GM19438 (cell line): ENCODE results near the gene GMPPB.
"Not testable (repeated sequence)": the region's sequence is repeated elsewhere in the genome, so short reads cannot be mapped to it uniquely, and the experiment has no call there.

Source experiments
- ATAC-seq: cut with Tn5 transposase; IDR thresholded peaks from one replicate; pipeline ENCODE4 v1.9.1; 2021; ENCODE audit warnings: low read depth; ENCODE audit not compliant: unreplicated experiment

GMPPB gene

DNA sequence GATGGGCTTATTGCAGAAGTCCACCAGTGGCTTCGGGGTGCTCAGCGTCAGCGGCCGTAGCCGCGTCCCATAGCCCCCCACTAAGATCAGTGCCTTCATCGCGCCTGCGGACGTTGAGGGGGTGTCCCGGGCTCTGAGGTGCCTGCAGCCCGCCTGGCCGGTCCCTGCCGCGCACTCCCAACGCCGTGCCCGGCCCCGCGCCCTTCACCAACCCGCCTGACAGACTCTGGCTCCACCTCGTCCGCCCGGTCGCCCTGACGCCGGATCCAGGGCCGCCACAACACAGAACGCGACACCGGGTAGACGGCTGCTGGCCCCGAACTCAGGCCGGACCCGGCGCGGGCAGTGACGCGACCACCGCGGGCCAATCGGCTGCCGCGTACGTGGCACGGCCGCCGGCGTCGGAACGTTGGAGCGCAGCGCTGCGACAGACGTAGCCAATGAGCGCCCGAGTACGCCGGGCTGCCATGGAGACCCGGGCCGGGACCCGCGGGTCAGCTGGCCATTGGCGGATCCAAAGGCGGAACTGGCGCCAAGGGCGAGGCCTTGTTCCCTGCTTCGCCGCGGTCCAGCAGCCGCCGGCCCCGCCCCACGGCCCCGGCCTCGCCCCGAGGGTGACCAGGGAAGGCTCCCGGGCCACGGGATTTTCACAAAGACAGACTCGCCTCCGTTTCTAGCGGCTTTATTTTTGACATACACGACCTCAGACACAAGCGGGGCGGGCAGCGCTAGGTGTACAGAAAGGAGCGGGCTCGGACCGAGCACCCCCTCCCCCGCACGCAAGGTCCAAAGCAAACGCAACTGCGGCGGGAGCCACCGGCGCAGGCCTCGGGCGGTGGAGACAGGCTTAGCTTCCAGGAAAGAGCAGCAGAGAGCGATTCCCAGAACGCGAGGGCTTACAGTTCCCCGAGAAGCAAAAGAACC is at the start of gene GMPPB:
TSS of gene GMPPB (minus strand) at position 324 of the 924 bp plus-strand sequence. CDS start at position 99, 225 bp downstream.
- peak; percentile 72 for ATAC-seq

DNA sequence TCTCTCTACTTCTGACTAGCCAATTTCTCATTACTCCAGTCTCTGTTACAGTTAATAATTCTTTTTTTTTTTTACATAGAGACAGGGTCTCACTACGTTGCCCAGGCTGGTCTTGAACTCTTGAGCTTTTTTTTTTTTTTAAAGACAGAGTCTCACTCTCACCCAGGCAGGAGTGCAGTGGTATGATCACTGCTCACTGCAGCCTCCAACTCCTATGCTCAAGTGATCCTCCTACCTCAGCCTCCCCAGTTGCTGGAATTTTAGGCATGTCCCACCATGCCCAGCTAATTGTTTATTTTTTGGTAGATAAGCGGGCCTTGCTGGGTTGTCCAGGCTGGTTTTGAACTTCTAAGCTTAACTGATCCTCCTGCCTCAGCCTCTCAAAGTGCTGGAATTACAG is 49.0 kb upstream of the GMPPB start:
- ATAC-seq, result no peak

DNA sequence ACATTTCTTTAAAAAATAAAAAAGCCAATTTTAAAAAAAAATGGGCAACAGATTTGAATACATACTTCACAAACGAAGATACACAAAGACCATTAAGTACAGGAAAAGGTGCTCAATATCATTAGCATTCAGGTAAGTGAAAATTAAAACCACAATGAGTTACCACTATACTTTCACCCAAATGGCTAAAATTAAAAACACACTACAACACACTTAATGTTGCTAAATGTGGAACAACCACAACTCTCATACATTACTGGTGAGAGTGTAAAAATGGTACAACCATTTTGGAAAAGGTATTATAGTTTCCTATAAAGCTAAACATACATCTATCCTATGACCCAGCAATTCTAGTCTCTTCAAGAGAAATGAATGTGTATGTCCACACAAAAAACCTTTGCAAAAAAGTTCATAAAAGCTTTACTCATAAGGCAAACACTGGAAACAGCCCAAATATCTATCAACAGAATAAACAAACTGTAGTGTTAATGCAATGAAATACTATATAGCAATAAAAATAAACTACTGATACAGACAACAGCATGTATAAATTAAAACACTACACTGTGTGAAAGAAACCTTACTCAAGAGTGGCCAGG is 47.7 kb upstream of the GMPPB start:
- no peak for ATAC-seq

DNA sequence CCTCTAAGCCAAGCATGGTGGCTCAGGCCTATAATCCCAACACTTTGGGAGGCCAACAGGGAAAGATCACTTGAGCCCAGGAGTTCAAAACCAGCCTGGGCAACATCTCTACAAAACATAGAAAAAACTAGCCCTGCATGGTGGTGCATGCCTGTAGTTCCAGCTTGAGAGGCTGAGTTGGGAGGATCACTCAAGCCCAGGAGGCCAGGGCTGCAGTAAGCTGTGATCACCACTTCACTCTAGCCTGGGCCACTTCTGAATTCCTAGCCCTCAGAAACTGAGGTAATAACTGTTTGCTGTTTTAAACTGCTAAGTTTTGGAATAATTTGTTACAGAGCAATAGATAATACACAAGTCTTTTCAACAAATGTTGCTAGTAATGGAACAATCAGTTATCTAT is 46.2 kb upstream of the GMPPB start:
- ATAC-seq, result no peak

DNA sequence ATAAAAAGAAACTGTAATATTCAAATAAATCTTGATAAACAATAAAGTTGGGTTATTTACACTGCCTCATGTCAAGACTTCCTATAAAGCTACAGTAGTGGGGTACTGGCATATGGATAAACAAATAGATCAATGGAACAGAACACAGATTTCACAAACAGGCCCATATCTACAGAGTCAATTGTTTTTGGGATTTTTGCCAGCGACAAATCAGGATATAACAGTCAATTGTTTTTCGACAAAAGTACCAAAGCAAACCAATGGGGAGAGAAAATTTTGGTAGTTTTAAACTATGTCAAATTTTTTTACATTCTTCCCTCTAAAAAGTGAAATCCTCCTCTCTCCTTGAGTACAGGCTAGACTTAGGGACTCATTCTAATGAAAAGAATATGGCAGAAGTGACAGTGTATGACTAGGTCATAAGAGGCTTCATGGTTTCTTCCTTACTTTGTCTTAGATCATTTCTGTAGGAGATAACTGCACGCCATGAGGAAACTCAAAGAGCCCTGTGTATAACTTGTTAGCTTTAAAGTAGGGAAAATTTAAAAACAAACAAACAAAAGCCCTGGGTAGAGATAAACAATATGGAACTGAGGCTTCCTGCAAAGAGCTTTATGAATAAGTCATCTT is 45.6 kb upstream of the GMPPB start:
- no peak for ATAC-seq

DNA sequence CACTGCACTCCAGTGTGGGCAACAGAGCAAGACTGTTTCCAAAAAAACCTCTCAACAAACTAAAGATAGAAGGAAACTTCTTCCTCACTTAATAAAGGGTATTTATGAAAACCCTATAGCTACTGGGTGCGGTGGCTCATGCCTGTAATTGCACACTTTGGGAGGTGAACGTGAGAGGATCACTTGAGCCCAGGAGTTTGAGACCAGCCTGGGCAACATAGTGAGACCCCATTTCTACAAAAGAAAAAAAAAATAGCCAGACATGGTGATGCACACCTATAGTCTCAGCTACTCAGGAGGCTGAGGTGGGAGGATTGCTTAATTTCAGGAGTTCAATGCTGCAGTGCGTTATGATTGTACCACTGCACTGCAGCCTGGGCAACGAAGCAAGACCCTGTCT is 40.2 kb upstream of the GMPPB start:
- ATAC-seq, result no peak

DNA sequence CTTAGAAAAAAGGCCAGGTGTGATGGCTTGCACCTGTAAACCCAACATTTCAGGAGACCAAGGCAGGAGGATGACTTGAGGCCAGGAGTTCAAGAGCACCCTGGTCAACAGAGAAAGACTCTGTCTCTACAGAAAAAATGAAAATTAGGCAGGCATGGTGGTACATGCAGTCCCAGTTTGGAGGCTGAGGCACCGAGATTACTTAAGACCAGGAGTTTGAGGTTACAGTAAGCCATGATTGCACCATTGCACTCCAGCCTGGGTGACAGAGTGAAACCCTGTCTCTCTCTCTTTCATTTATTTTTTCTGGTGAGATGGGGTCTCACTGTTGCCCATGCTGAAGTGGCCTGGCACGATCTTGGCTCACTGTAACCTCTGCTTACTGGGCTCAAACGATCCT is 37.9 kb upstream of the GMPPB start:
- ATAC-seq, result no peak

DNA sequence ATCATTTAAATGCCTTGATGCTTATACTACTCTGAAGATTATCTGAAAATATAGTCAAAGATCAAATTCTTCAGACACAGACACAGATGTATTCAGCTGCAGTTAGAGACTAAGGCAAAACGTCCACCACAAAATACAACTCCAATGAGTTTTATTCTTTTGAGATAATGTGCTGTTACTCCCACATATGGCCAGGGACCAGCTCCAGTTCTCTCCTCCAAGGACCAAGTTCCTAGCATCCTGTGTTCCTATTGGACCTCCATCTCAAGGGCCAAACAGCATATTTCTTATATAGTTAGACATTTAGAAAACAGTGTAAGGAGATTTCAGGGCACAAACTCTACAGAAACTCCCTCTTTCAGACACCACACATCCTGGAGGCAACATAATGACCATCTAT is 35.5 kb upstream of the GMPPB start:
- no peak for ATAC-seq

DNA sequence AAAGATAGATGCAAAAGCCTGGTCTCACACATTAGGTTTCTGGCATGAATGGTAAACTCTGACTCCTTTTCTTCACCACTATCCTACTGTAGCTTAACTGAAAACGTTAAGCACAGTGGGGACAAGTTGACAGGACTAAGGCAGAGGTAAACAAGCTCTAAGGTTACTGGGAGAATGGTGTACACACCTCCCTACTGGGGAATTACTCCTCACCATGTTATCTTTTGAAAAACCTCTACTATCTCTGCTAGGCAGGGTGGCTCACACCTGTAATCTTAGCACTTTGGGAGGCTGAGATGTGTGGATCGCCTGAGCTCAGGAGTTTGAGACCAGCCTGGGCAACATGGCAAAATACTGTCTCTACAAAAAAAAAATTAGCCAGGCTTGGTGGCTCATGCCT is 33.4 kb upstream of the GMPPB start:
- ATAC-seq, result no peak

DNA sequence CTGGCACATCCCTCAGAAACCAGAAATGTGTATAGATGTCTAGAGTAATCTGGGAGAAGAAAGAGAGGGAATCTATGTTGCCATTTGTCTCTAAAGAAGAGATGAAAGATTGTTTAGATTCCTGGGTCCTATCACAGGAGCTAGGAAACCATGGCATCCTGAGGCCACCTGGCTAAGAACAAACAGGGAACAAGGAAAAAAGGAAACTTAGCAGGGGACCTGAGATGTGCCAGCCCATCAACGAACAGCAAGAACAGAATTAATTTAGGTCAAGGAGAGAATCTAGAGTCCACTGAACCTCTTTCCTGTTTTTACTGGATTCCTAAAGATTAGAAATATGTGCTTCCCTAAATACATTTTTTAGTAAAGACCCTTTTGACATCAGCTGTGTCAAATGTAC is 32.3 kb upstream of the GMPPB start:
- ATAC-seq, result no peak

DNA sequence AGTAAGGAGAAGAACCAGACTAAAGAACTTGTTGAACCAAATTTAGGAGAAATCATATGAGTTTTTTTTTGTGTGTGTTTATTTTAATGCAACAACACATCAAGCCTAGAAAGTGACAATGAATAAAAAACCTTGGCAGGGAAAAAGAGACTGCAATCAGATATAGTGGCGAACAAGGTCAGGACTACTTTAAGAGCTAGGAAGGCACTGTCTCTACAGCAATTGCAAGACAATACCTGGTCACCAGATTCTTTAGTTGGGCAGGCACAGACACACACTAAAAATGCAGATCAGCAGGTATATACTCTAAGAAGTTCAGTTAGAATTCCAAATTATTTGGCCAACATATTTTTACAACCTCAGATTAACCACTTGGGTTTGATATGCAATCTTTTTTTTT is 30.8 kb upstream of the GMPPB start:
- ATAC-seq, result no peak

DNA sequence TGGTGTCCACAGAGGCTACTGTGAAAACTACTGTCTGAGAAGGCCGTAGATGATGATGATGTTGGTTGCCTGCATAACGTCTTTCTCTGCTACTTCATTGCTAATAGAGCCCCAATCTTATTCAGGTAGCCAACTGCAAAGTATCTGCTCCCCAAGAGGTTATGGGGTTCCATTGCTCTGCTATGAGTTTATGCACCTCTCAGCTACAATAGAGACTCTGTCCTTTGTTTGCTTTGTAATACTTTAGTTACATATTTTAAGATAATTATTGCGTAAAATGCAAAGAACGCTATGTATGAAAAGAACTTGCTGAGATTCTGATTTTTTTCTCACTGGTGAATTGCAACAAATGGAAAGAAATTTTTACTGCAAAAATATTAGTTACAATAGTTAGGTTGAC is 27.8 kb upstream of the GMPPB start:
- no peak for ATAC-seq

DNA sequence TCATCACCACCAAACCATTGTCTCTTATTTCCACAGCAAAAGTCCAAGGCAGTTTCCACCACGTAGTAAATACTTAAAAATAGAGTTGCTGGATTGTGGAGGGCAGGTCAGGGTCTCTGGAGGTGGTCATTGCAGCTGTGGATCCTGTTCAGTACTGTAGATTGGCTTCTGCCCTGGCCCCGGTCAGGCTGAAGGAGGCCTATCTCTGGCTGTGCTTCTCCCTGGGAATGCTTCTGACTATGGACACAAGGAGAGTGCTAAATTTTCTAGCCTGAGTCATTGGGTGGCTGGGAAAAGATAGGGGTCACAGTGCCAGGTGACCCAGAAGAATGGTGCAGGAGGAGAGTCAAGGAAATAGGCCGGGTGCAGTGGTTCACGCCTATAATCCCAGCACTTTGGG is 26.3 kb upstream of the GMPPB start:
- no peak for ATAC-seq

DNA sequence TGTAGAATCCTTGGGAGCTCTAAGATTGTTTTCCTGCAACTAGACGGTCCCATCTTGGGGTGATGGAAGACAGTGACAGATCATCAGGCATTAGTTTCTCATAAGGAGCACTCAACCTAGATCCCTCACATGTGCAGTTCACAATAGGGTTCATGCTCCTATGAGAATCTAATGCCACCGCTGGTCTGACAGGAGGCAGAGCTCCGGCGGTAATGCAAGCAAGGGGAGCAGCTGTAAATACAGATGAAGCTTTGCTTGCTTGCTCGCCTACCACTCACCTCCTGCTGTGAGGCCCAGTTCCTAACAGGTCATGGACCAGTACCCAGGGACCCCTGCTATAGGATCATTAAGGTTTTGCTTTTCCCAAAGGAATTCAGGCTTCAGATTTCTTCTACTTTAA is 25.1 kb upstream of the GMPPB start:
- not testable (repeated sequence) for ATAC-seq

DNA sequence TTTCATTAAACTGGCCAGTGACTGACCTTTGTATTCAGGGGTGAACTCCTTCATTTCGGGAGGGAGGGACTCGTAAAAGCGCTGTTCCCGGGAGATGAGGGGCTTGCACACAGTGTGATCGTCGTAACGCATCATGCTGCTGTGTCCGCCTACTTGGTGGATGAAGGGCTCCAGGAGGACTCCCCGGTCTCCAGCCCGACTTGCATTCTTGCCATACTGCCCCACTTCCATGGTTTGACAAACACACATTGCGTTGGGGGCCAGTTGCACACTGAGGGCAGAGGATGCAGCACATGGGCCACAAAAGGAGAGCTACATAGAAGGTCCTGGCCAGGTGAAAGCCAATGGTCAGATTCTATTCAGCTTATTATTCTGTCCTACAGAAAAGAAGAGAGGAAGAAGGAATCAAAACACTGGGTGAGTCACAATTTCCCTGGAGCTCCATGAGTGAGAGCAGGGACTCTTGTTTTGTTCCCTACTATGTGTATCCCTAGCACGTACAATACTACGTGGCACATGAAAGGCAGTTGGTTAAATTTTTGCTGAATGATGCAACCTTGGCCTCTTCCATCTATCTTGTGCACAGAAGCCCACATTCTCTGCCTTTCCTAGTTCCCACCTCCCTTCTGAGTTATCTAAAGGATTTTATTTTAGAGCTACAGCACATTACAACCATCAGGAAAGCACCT is 24.2 kb upstream of the GMPPB start:
- no peak for ATAC-seq

DNA sequence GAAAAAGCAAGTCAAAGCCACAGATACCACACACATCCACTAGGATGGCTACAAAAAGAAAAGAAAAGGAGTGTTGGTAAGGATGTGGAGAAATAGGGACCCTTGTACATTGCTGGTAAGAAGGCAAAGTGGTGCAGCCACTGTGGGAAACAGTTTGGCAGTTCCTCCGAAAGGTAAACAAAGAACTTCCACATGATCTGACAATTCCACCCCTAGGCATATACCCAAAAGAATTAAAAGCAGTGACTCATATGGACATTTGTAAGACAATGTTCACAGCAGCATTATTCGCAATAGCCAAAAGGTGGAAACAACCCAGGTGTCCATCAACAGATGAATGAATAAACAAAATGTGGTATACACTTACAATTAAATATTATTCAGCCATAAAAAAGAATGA is 22.2 kb upstream of the GMPPB start:
- no peak for ATAC-seq

DNA sequence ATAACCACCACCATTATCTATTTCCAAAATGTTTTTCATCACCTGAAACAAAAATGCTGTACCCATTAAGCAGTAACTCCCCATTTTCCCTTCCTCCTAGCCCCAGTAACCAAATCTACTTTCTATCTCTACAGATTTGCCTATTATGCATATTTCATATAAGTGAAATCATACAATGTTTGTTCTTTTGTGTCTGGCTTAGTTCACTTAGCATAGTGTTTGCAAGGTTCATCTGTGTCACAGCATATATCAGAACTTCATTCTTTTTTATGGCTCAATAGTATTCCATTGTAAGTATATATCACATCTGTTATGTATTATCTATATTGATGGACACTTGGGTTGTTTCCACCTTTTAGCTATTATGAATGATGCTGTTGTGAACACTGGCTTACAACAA is 16.7 kb upstream of the GMPPB start:
- no peak for ATAC-seq

DNA sequence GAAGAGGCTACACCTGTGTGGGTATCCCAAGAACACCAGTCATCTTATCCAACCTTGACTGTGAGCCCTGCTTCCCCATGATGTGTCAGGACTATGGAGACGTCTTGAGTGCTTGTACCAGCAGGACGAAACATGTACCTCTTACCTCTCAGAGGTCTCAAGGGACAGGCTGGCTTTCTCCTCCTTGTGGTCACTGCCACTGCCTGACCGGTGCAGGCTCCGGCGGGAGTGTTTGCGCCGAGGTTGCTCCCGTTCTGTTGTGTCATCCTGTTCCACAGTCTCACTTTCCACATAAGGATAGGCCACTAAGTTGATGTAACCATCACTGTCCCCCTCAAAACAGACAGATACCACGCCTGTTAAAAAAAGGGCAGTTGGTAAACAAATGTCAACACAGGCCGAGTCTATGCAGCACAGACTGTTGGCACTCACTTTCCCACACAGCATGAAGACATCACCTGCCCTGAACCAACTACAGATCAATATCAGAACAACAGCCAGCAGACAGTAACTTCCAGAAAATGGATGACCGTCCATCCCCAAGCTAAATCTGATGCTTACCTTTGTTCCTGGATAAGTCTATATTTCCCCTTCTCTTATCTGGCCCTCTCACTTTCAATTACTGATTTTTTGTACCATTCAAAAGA is 14.4 kb upstream of the GMPPB start:
- ATAC-seq, result no peak

DNA sequence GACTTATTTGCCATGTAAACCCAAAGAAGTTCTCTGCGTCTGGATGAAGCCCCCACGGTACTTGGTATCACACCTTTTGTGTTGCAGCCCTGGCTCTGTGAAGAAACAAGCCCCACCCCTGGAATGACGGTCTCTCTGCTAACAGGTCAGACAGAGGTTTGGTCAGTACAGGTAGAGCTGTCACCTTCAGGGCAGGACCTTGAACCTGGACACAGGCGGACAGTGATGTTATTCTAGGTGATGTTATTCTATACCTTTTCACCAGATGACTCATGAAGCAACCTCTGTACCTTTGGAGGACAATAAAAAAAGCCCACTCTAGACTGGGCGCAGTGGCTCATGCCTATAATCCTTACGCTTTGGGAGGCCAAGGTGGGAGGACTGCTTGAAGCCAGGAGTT is 11.0 kb upstream of the GMPPB start:
- no peak for ATAC-seq

DNA sequence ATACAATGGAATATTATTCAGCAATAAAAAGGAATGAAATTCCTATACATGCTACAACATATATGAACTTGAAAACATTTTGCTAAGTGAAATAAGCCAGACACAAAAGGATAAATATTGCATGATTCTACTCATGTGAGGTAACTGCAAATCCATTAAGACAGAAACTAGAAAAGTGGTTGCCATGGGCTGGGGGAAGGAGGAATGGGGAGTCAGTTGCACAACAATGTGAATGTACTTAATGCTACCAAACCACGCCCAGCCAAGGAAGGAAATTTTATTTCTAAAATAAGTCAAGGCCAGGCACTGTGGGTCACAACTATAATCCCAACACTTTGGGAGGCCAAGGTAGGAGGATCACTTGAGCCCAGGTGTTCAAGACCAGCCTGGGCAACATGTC is 9.8 kb upstream of the GMPPB start:
- ATAC-seq, result no peak

DNA sequence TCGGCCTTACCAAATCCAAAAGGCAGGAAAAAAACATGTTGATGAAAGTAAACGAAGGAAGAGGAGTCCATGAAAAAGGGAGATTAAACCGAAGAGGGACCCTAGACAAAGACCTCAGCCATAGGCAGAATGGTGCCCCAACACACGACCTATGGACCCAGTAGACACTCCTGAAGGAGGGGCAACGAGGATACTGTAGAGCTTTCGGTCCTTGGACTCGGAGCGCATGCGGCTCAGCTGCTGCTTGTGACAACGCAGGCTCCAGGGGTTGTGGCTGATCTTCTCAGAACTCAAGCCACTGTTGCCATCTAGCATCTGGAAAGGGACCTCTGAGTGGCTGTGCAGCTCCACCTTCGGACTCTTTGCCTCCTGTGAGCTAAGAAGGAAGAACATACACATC is 8.8 kb upstream of the GMPPB start:
- no peak for ATAC-seq
